ENCODE measurements around the gene RRP9.

GRCh38 chr3:51960386-51960785 is 18.7 kb upstream of the RRP9 start:
- no peak for TF ChIP-seq CTCF (conservative IDR thresholded peaks at IDR 0.05; ENCODE audit: low read length)
- TF ChIP-seq EZH2phosphoT487 (IDR thresholded peaks at IDR 0.05; ENCODE audit: borderline replicate concordance): no peak

Measured in Loucy (cell line).